ENCODE measurements around the gene SMYD5. TPM values are rescaled to one million over a fixed set of nuclear protein-coding genes. Genes with fewer than 3 reads are reported as not detected.

SMYD5 gene
- total RNA-seq, 2 experiments from 2014 or later, result 39.1 to 46.7 TPM

- no peak for TF ChIP-seq CTCF (IDR thresholded peaks at IDR 0.05)
- H3K4me1 ChIP-seq (ENCODE audit: insufficient read depth, low read length), result peaks cover 32% of the 10 kb centered on the region
- intact Hi-C loops (cut with DNase I, micrococcal nuclease), result loop anchor here (2.0 to 5.0 kb wide), 7 partner anchors 36 to 406 kb away; partner anchors contain the start of genes SFXN5 (in 2 of the 2) and EXOC6B (in 1 of the 2)
- POLR2A ChIA-PET, result interaction anchor here (0.9 to 2.5 kb wide), 6 partner anchors 36 to 289 kb away, joined by 3 to 13 read pairs (median 6); partner anchors contain the start of genes CCT7, PRADC1, RAB11FIP5 and SFXN5
- no peaks in the 10 kb centered on the region for H3K36me3 ChIP-seq (ENCODE audit: insufficient read depth, low read length)
- peaks cover 20 to 43% of the 10 kb centered on the region in 2 experiments for H3K27me3 ChIP-seq (ENCODE audit: control insufficient read depth in 1 of 2, insufficient read depth in 2 of 2, low read length in 2 of 2)
- Mint-ChIP-seq H3K27ac (no peak overlapping the region), H3K9me3 (no peaks in the 10 kb centered on the region), H3K4me1 (ENCODE audit: low read depth) (peaks cover 15% of the 10 kb centered on the region), H3K27me3 (peaks cover 46% of the 10 kb centered on the region), H3K36me3 (ENCODE audit: low read depth) (no peaks in the 10 kb centered on the region), H3K4me3 (peak overlapping the region; percentile 92)
- ATAC-seq (ENCODE audit: poor library complexity) (no peak), DNase-seq (peak in 3 of 14 experiments; percentile 8 to 60 (median 9))
- H3K27ac ChIP-seq (ENCODE audit: low read depth in 1 of 2, low read length in 2 of 2), result no peak overlapping the region
- H3K4me3 ChIP-seq (ENCODE audit: low read length), result peak overlapping the region; percentile 70
- CTCF ChIA-PET, result interaction anchor here (0.7 to 2.4 kb wide), 24 partner anchors 10 to 284 kb away, joined by 3 to 52 read pairs (median 10); partner anchors contain the start of genes ALMS1, CCT7, PRADC1 and RAB11FIP5
- H3K9me3 ChIP-seq (ENCODE audit: control insufficient read depth in 1 of 2, insufficient read depth in 1 of 2, low read length in 2 of 2), result no peaks in the 10 kb centered on the region
Observed at GRCh38 chr2:73176205-73176880, 37.7 kb upstream of the SMYD5 start.

- Mint-ChIP-seq H3K36me3 (ENCODE audit: low read depth) (no peaks in the 10 kb centered on the region), H3K4me1 (ENCODE audit: low read depth) (peaks cover 15% of the 10 kb centered on the region), H3K27me3 (peaks cover 46% of the 10 kb centered on the region), H3K4me3 (peak overlapping the region; percentile 92), H3K27ac (no peak overlapping the region), H3K9me3 (no peaks in the 10 kb centered on the region)
- intact Hi-C loops (cut with DNase I, micrococcal nuclease), result loop anchor here (1.0 to 5.0 kb wide), 10 partner anchors 35 to 406 kb away; partner anchors contain the start of genes SFXN5 (in 2 of the 2) and EXOC6B (in 1 of the 2)
- ChIA-PET CTCF (interaction anchor here (0.6 to 2.4 kb wide), 47 partner anchors 9 to 1378 kb away, joined by 3 to 52 read pairs (median 4); partner anchors contain the start of genes ALMS1, CCT7, EGR4 and NOTO), POLR2A (interaction anchor here (0.6 to 2.5 kb wide), 8 partner anchors 36 to 290 kb away, joined by 3 to 13 read pairs (median 4); partner anchors contain the start of genes CCT7, PRADC1, RAB11FIP5 and SFXN5)
- ATAC-seq (ENCODE audit: poor library complexity) (peak; percentile 92), DNase-seq (peak; percentile 77 to 95 (median 86))
- Histone ChIP-seq H3K27me3 (ENCODE audit: control insufficient read depth in 1 of 2, insufficient read depth in 2 of 2, low read length in 2 of 2) (peaks cover 20 to 43% of the 10 kb centered on the region in 2 experiments), H3K27ac (ENCODE audit: low read depth in 1 of 2, low read length in 2 of 2) (no peak overlapping the region), H3K4me3 (ENCODE audit: low read length) (peak overlapping the region; percentile 70), H3K9me3 (ENCODE audit: control insufficient read depth in 1 of 2, insufficient read depth in 1 of 2, low read length in 2 of 2) (no peaks in the 10 kb centered on the region), H3K4me1 (ENCODE audit: insufficient read depth, low read length) (peaks cover 32% of the 10 kb centered on the region), H3K36me3 (ENCODE audit: insufficient read depth, low read length) (no peaks in the 10 kb centered on the region)
- peak; percentile 98 for TF ChIP-seq CTCF (IDR thresholded peaks at IDR 0.05)
Observed at GRCh38 chr2:73176881-73177644, 37.0 kb upstream of the SMYD5 start.
